HCEC 1CT (cell line): ENCODE measurements around the gene SPECC1.
"Not testable (repeated sequence)": the region's sequence is repeated elsewhere in the genome, so short reads cannot be mapped to it uniquely, and the experiment has no call there.

Experiments
- DNase-seq: peaks from one replicate; pipeline ENCODE4 v3.0.0-alpha.2; 2017

Gene SPECC1

DNA sequence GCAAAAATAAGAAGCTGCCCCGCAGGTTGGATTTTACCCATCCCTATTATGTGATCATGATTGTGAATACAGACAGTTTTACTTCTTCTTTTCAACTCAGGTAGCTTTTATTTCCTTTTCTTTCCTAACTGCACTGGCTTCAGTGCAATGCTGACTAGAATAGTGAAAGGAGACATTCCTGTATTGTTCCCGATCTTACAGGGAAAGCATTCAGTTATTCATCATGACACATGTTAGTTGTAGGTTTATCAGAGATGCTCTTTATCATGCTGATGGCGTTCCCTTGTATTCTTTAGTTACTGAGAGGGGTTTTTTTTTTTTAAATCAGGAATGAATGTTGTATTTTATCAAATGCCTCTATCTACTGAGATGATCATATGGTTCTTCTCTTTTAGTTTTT, 343.4 kb downstream of the SPECC1 start:
- DNase-seq = not testable (repeated sequence)

DNA sequence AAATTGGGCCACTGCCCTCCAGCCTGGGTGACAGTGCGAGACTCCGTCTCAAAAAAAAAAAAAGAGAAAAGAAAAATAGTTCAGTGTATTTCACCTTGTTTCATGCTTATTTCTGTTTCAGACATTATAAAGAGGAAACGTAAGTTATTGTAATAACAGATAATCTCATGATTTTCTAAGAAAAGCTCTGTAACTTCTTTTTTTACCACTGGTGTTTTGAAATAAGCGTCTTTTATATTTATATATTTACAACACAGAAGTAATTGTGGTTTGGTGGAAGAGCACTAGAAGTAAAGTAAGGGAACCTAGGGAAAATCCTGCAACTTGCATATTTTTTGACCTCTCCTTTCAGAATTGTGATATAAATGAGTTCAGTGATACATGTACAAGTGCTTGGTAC, 354.7 kb downstream of the SPECC1 start:
- DNase-seq = not testable (repeated sequence)
